SW 1271 (cell line): ENCODE results near the gene TBCK.
"Not testable (repeated sequence)": the region's sequence is repeated elsewhere in the genome, so short reads cannot be mapped to it uniquely, and the experiment has no call there.

Experiments
- DNase-seq, 2 experiments: peaks; one replicate each; lab custom pipeline; 2025; lab: John Stamatoyannopoulos, UW

The TBCK gene

DNA sequence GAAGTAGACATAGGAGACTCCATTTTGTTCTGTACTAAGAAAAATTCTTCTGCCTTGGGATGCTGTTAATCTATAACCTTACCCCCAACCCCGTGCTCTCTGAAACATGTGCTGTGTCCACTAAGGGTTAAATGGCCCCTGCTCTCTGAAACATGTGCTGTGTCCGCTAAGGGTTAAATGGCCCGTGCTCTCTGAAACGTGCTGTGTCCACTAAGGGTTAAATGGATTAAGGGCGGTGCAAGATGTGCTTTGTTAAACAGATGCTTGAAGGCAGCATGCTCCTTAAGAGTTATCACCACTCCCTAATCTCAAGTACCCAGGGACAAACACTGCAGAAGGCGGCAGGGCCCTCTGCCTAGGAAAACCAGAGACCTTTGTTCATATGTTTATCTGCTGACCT, 5.8 kb upstream of the TBCK start:
- DNase-seq: not testable (repeated sequence)

DNA sequence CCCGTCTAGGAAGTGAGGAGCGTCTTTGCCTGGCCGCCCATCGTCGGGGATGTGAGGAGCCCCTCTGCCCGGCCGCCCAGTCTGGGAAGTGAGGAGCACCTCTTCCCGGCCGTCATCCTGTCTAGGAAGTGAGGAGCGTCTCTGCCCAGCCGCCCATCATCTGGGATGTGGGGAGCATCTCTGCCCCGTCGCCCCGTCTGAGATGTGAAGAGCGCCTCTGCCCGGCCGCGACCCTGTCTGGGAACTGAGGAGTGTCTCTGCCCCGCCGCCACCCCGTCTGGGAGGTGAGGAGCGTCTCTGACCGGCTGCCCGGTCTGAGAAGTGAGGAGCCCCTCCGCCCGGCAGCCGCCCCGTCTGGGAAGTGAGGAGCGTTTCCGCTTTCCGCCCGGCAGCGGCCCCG, 5.2 kb upstream of the TBCK start:
- not testable (repeated sequence) for DNase-seq

DNA sequence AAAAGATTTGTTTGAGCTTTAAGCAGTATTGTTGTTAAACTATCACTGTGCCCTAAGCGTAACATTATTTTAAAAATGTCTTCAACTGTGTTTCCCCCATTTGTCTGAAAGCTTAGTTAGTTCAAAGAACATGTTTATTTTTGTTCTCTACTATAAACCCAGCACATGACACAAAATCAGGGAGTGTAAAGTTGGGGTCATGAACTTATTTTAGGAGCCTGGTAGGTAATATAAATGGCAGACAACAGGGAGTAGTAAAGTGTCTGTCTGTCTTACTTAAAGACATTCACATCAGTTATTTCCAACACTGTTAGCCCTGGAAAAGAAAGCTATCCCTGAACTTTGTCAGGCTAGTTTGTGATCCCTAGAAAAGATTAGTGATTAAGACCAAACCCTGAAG, 4.2 kb upstream of the TBCK start:
- no peak for DNase-seq

DNA sequence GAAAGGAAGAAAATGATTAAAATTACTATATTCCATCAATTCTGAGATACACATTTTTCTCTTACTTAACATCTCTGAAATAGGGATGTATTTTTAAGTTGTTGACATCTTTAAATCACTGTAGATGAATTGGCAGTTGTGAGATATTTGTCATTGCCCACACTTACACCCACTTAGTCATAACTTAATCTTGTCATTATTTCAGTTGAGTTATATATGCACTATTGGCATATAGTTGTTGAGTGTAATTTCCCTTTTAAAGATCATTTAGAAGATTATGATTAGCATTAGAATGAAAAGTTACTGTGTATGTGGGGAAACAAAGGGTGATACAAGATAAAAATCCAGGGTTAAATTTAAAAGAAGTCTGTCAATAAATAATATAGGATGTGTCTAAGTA, 2.5 kb upstream of the TBCK start:
- no peak for DNase-seq

DNA sequence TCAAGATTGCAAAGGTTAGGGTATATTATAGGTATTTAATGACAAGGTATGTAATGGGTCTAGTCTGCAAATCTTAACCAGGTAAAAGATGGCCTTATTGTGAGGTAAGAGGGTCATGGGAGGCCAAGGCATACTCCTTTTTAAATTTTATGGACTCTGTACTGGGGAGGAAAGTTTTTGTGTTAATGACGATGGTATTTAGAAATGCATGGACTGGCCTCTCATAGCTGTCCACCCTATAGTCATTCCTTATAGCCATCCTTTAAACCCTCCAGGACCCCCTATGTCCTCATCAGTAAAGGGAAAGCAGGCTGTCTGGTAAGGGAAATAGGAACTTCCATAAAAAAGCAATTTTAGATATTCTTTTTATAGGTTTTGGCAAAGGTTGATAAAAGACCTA, 1.8 kb upstream of the TBCK start:
- DNase-seq: no peak

DNA sequence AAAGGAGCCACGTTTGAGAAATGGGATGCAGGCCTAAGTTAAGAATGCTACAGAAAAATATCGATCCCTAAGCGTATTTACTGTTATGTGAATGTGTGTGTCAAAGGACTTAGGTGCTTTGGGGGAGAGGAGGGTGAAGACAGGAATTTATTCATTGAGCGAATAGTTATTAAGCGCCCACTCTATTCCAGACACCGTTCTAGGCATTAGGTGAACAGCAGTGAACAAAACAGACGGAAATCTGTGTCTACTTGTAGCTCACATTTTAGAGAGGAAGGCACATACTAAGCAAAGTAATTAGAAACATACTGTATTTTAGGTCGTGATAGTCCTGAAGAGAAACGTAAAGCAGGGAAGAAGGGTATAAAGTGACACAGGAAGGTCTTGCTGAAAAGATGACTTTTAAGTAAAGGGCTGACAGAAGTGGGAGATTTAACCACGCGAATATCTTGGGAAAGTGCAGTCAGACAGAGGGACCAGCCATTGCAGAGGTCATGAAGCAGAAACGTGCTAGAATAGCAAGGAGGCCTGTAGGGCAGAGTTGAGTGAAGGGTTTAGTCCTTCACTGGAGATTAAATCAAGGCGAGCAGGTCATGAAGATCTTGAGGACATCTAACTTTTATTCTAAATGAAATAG, 882 bp upstream of the TBCK start:
- no peak for DNase-seq

DNA sequence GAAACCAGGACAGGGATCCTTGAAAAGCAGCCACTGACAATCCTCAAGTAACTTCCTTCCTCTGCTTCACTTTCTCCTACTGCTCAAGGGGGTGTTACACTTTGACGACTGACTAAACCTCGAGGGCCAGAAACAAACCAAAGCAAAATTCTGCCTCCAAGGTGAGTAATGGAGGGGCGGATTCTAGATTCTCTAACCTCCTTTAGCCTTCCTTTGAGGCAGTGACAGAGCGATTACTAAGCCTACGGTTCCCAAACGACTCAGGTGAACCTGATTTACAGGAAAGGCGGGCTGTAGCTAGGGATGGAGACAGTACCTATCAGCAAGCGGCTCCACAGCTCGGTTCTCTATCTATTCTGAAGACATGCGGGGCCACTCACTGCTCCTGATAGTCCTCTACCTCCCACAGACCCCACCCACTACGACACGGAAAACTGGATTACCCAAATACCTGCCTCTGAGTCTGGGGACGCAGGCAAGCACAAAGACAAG, 487 bp downstream of the TBCK start:
- peak in 1 of 2 experiments; percentile 36 for DNase-seq

DNA sequence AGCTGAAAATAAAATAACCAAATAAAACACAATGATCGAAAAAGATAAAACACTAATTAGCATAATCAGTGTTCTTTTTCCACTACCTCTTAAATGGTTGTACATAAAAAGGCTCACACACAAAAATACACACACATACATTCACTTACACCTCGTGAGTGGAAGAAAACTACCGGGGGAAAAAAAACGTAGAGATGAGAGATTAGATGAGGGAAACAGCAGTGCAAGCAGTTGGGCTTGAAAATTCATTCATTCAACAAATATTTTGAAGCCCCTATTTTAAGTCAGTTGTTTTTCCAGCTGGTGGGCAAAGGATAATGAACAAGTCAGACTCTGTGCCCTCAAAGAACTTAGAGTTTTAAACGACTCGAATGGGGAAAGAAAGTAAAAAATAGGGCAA, 1.0 kb downstream of the TBCK start:
- DNase-seq: peak in 1 of 2 experiments; percentile 11

DNA sequence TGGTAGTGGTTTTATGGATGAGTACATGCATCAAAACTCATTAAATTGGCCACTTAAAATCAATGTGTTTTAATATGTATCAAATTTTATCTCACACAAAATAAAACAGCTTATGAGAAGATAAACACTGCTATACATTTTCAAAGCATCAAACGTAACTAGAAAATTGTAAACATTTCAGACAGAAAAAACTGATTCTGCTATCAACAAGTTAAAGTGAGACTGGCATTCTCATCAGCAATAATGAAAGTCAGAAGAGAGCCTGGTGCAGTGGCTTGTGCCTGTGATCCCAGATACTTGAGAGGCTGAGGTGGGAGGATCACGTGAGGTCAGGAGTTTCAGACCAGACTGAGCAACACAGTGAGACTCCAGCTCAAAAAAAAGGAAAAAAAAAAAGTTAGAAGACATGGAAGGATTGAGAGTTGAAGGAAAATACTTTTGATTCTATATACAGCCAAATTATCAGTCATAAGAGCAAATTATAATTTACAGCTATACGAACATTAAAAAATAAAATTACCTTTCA, 2.9 kb downstream of the TBCK start:
- DNase-seq: no peak

DNA sequence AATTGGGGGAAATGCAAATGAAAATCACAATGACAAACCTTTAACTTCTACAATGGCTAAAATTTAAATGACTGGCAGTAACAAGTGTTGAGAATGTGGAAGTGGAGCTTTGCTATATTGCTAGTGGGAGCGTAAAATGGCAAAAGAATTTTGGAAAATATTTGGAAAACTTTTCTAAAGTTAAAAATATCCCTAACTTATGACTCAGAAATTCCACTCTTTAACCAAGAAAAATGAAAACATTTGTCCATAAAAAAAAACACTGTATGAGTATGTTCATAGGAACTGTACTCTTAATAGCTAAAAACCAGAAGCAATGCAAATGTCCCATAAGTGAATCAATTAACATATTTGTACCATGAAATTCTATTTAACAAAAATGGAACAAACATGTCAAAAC, 3.6 kb downstream of the TBCK start:
- no peak for DNase-seq

DNA sequence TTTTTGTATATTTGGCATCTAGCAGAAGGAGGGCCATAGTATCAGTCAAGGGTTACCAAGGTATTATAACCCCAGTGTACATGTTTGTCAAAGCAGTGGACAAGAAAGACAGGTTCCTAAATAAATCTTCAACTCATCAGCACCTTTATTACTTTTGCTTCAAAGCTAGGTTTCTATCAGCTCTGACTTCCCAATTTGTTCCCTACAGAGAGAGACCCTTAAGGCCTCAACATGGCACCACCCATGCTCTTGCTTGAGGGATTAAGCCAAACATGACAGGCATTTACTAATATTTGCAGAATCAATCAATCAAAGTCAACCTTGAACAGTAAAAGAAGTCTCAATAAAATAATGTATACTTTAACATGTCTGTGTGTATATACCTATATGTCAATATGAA, 9.4 kb downstream of the TBCK start:
- no peak for DNase-seq

DNA sequence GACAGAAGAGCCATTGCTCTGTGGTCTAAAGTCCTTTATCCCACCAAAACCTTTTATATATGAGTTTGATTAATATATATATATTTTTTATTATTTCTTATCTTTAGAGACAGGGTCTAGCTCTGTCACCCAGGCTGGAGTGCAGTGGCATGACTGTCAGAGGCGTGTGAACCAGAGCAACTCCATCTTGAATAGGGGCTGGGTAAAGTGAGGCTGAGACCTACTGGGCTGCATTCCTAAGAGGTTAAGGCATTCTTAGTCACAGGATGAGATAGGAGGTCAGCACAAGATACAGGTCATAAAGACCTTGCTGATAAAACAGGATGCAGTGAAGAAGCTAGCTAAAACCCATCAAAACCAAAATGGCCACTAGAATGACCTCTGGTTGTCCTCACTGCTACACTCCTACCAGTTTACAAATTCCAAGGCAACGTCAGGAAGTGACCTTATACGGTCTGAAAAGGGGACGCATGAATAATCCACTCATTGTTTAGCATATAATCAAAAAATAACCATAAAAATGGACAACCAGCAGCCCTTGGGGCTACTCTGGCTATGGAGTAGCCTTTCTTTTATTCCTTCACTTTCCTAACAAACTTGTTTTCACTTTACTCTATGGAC, 10.5 kb downstream of the TBCK start:
- no peak for DNase-seq

DNA sequence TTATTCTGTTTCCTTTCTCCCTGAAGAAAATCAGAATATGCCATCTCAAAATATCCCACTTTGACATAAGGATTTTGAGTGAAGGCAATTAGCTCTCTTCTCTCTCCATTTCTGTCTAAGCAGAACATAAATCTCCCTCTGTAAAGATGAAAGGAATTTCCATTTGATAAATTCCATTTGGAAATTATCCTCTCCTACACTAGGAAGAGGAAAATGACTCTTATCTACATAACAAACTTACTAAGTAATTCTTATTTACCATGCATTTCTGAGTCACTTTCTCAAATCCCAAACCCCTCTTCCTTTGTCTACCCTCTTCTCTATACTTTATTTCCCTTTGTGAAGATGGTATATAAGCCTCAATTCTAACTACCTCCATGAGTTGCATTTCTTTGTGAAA, 11.4 kb downstream of the TBCK start:
- DNase-seq: no peak

DNA sequence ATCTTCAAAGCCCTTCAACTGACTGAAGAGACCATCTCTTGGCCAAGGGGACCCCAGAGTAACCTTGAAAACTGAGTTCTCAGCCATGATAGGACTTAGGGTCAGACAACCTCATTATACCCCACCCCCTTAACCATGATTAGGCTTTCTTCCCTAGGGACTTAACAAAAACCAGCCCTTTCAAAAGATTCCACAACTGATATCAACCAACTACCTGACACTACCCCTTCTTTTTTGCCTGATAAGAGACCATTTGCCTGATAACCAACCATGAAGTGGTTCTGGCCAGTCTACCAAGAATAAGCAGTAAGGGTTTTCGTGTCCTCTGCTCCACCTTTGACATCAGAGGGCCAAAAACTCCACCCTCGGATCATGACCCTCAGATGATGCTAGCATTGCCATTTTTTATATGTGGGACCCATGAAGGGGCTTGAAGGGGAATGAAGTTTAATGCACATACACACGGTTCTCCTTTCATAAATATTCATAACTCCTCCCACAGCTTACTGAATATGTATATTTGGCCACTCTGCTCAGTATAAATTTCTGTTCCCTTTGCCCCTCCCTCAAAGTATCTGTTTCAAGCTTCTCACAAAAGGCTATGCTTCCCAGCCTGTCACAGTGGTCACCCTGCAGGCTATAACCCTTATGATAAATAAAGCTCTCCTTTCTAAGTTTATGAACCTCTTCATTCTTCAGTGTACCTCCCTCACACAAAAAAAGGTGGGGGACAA, 12.3 kb downstream of the TBCK start:
- no peak for DNase-seq

DNA sequence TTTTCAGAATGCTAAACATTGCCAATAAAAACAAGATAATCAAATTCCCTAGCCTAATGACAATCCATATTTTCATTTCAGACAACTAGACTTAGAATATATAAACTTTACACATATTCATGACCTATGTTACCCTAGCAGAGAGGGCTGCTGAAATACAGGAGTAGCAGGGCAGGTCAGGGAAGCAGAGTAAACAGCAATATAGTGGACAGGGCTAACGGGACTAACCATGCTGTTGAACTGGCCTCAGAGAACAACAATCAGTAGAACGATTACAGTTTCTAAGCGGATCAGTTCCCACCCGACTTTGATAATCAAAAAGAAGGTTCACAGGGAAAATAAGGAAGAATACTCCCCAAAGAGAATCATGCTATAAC, 14.0 kb downstream of the TBCK start:
- no peak for DNase-seq

DNA sequence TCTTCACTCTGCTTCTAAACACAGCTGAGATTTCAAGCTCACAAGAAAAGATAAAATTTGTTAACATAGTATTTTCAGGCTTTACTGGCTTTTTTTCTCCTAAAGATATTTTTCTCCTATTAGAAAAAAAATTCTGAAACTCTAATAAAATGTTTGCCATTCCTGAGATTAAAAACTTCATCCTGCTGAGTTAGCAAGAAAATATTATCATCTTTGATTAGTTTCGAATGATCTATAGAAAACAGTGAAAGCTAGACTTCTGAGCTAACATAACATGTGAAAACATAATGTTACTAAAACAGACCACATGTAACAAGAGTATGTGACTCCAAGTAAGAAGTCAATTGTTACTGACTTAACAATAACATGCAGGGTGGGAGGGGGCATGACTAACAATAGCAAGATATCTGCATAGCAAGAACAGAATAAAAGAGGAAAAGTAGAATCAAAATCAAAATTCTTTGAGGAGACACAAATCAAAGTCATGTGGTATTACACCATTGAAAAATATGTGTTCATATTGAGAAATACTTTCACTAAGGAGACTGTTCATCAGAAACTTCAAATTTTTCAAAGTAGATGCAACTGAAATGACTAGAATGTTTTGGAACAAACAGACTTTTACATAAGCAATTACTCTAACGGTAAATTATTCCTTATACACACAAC, 14.5 kb downstream of the TBCK start:
- no peak for DNase-seq

DNA sequence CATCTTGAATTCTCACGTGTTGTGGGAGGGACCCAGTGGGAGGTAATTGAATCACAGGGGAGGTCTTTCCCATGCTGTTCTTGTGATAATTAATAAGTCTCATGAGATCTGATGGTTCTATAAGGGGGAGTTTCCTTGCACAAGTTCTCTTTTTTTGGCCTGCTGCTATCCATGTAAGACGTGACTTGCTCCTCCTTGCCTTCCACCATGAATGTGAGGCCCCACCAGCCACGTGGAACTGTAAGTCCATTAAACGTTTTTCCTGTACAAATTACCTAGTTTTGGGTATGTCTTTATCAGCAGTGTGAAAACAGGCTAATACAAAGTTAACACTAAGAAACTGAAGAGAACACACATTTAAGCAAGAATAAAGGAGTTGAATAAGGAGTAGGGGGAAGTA, 16.0 kb downstream of the TBCK start:
- no peak for DNase-seq

DNA sequence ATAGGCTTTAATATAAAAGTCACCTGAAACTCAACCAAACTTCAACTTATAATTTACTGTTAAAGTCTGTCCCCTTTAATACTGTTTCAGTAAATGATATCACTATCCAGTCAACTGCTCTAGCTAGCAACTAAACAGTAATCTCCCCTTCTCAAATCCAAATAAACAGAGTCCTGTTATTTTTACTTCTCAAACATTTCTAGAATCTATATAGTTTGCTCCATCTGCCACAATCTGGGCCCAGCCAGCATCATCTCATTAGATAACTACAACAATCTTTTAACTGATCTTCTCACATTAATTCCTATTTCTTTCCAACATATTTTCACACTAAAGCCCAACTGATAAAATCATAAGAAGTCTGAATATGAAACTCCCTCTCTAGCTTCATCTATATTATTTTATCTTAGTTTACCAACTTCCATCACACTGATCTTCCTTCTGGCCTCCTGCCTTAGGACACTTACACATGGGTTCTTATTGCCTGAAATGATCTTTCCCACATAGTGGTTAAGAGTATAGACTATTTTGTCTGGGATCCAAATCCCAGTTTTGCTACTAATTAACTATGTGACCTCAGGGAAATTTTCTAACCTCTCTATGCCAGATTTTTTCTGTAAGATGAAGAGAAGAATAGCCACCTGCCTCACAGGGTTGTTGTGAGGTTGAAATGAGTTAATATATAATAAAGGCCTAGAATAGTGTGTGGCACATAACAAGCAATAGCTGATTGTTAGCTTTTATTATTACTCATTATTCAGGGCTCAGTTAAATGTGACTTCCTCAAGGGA, 18.6 kb downstream of the TBCK start:
- DNase-seq: no peak

DNA sequence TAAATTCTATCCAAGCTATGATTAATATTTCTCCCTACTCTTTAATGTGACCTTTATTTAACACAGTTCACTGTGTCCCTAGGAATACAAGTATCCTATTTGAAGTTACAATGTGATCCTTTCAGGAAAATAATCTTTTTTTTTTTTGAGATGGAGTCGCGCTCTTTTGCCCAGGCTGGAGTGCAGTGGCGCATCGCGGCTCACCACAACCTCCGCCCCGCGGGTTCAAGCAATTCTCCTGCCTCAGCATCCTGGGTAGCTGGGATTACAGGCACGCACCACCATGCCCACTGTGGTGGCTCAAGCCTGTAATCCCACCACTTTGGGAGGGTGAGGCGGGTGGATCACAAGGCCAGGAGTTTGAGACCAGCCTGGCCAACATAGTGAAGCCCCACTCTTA, 21.9 kb downstream of the TBCK start:
- DNase-seq: no peak

DNA sequence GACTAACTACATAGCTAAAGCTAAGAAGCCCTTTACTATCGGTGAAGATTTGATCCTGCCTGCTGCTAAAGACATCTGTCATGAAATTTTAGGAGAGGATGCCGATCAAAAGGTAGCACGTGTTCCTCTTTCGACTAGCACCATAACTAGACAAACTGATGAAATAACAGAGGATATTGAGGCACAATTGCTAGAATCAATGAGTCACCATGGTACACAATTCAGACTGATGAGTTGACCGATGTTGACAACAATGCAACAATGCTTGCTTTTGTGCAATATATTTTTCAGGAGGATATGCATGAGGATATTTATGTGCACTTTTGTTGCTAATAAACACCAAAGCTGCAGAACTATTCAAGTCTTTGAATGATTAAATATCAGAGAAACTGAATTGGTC, 24.3 kb downstream of the TBCK start:
- DNase-seq: no peak

DNA sequence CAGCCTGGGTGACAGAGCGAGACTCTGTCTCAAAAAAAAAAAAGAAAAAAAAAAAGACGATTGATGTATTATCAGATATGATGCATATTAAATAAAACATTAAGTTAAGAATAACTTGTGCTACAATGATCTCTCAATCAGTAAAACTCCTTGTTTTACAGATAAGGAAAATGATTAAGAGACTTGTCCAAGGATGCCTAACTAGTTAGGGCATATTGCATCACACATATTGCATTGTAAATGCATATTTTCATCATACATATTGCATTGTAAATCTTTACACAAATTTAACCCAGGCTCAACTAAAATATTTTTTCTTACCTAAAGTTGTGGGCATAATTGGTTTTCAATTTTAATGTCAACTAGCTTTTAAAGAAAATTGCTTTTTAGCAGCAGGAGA, 26.3 kb downstream of the TBCK start:
- no peak for DNase-seq
